BLaER1 treated with 17β-estradiol and CSF1 and Interleukin-3, amounts not matched to agents 10 nM and 100 nM (cell line): ENCODE data around the gene NUCKS1.

Experiments used
- H3K27ac ChIP-seq, 11 experiments: shearing (Covaris generic); formaldehyde crosslinking; 2 replicates each; pipeline ENCODE4 v1.8.1; 2022
- H3K27me3 ChIP-seq, 11 experiments: shearing (Covaris generic); formaldehyde crosslinking; 2 replicates each; pipeline ENCODE4 v1.8.1; 2022
- H3K36me3 ChIP-seq, 11 experiments: shearing (Covaris generic); formaldehyde crosslinking; 2 replicates each; pipeline ENCODE4 v1.8.1; 2022
- H3K4me1 ChIP-seq, 10 experiments: shearing (Covaris generic); formaldehyde crosslinking; 2 replicates each; pipeline ENCODE4 v1.8.1; 2022
- H3K4me2 ChIP-seq, 11 experiments: shearing (Covaris generic); formaldehyde crosslinking; 2 replicates each; pipeline ENCODE4 v1.8.1; 2022
- H3K4me3 ChIP-seq, 10 experiments: shearing (Covaris generic); formaldehyde crosslinking; 2 replicates each; pipeline ENCODE4 v1.8.1; 2022
- H3K9ac ChIP-seq, 11 experiments: shearing (Covaris generic); formaldehyde crosslinking; 2 replicates each; pipeline ENCODE4 v1.8.1; 2022
- H3K9me3 ChIP-seq, 11 experiments: shearing (Covaris generic); formaldehyde crosslinking; replicated peaks in 1 of 11; 2 replicates each; pipeline ENCODE4 v1.8.1; 2022
- H4K20me1 ChIP-seq, 11 experiments: shearing (Covaris generic); formaldehyde crosslinking; 2 replicates each; pipeline ENCODE4 v1.8.1; 2022
- Cebpa-rat ChIP-seq, 11 experiments: shearing (Covaris generic); IDR thresholded peaks; 2 replicates each; pipeline ENCODE4 v1.8.1; 2022

Gene NUCKS1

GRCh38 chr1:205703072-205703471, 46.9 kb downstream of the NUCKS1 start:
- 0 out of 22 replicates have a peak overlapping the region, but pooled peaks of 1 of the 11 experiments have one; percentile 2 for H3K9ac ChIP-seq
- H3K36me3 ChIP-seq: peaks cover 0 to 25% (median 2%) of the 10 kb centered on the region in 11 experiments; a peak in 10 of 22 replicates
- H3K27me3 ChIP-seq: no peaks in the 10 kb centered on the region
- peak overlapping the region; percentile 80 to 93 (median 86) for H3K4me2 ChIP-seq
- peaks cover 0 to 37% (median 9%) of the 10 kb centered on the region in 11 experiments; a peak in 10 of 22 replicates for H4K20me1 ChIP-seq
- H3K4me1 ChIP-seq: peaks cover 66 to 82% (median 76%) of the 10 kb centered on the region in 10 experiments
- no peak overlapping the region for H3K4me3 ChIP-seq
- TF ChIP-seq Cebpa-rat (IDR thresholded peaks at IDR 0.05): no peak
- no peaks in the 10 kb centered on the region for H3K9me3 ChIP-seq
- peak overlapping the region in 4 of 11 experiments; percentile 13 to 81 (median 42); a peak in 4 of 22 replicates for H3K27ac ChIP-seq

DNA sequence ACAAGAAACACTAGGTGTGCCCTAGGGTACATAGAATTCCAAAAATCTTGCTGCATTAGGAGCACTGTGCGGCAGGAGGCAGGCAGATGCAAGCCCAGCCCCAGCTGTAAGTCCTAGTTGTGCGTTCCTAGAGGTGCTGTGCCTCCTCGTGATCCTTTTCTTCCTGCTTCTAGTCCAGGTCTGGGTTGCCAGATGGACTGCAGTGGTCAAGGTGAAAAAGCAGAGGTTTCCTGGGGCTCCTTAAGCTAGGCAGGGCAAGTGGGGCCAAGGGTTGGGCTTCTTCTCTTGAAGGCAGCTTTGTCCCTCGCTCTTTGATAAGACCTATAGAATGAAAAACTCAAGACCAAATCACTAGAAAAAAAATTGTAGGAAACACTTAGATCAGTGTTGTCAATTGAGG, 48.1 kb downstream of the NUCKS1 start:
- peaks cover 0 to 19% (median 0%) of the 10 kb centered on the region in 11 experiments; a peak in 7 of 22 replicates for H3K36me3 ChIP-seq

GRCh38 chr1:205701420-205701819, 48.6 kb downstream of the NUCKS1 start:
- Histone ChIP-seq H3K4me3 (peak overlapping the region in 2 of 10 experiments; percentile 9 to 10; a peak in 1 of 20 replicates), H3K9me3 (no peaks in the 10 kb centered on the region), H3K9ac (peak overlapping the region in 5 of 11 experiments; percentile 19 to 62 (median 50); a peak in 8 of 22 replicates), H3K4me1 (peaks cover 50 to 69% (median 60%) of the 10 kb centered on the region in 10 experiments), H4K20me1 (peaks cover 0 to 51% (median 9%) of the 10 kb centered on the region in 11 experiments; a peak in 10 of 22 replicates), H3K27ac (peak overlapping the region in 8 of 11 experiments; percentile 13 to 75 (median 55); a peak in 16 of 22 replicates), H3K27me3 (peaks cover 0 to 7% (median 0%) of the 10 kb centered on the region in 11 experiments; a peak in 3 of 22 replicates), H3K36me3 (peaks cover 0 to 19% (median 0%) of the 10 kb centered on the region in 11 experiments; a peak in 7 of 22 replicates), H3K4me2 (peak overlapping the region; percentile 25 to 91 (median 86); a peak in 20 of 22 replicates)
- no peak for TF ChIP-seq Cebpa-rat (IDR thresholded peaks at IDR 0.05)

More for the DNA sequence above, 48.1 kb downstream of the NUCKS1 start:
- no peak for TF ChIP-seq Cebpa-rat (IDR thresholded peaks at IDR 0.05)
- H3K9ac ChIP-seq: peak overlapping the region in 5 of 11 experiments; percentile 19 to 62 (median 50); a peak in 8 of 22 replicates
- H3K9me3 ChIP-seq: no peaks in the 10 kb centered on the region
- H3K4me1 ChIP-seq: peaks cover 54 to 72% (median 64%) of the 10 kb centered on the region in 10 experiments
- peaks cover 0 to 7% (median 0%) of the 10 kb centered on the region in 11 experiments; a peak in 3 of 22 replicates for H3K27me3 ChIP-seq
- peak overlapping the region in 2 of 10 experiments; percentile 9 to 10; a peak in 1 of 20 replicates for H3K4me3 ChIP-seq
- peak overlapping the region in 7 of 11 experiments; percentile 30 to 75 (median 55); a peak in 13 of 22 replicates for H3K27ac ChIP-seq
- peaks cover 0 to 46% (median 9%) of the 10 kb centered on the region in 11 experiments; a peak in 10 of 22 replicates for H4K20me1 ChIP-seq
- peak overlapping the region; percentile 25 to 91 (median 86); a peak in 20 of 22 replicates for H3K4me2 ChIP-seq

DNA sequence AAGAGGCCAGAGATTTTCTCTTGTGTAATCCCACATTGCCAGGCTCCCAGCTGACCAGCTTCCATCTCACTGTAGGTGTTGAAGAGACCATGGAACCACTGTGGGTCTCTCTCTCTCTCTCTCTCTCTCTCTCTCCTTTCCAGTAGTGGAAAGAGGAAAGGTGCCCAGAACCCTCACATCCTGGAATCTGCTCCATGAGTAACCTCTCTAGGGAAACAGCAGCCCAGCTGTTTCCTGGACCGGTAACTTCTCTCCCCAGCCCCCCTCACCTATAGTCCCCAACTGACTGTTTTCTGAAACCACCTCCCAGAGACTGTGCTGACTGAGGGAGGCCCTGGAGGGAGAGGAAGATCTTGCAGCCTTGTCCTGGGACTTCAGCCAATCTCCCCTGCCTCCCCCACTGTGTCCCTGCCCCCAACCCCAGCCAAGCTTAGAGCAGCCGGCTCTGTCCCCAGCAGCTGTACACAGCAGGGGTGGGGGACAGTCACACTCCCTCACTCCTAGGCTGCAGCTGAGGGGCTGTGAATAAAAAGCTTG, 49.0 kb downstream of the NUCKS1 start:
- TF ChIP-seq Cebpa-rat (IDR thresholded peaks at IDR 0.05): no peak
- peak overlapping the region in 5 of 11 experiments; percentile 19 to 62 (median 50); a peak in 8 of 22 replicates for H3K9ac ChIP-seq

DNA sequence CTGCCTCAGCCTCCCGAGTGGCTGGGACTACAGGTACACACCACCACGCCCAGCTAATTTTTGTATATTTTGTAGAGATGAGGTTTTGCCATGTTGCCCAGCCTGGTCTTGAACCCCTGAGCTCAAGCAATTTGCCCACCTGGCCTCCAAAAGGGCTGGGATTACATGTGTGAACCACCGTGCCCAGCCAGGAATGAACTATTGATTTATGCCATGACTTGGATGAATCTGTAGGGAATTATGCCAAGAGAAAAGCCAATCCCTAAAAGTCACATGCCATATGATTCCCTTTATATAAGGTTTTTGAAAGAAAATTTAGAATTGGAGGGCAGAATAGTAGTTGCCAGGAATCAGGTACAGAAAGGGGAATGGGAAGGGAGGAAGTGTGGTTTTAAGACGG, 50.6 kb downstream of the NUCKS1 start:
- Histone ChIP-seq H3K9ac (no peak overlapping the region), H3K9me3 (no peaks in the 10 kb centered on the region), H3K4me2 (no peak overlapping the region), H3K27ac (no peak overlapping the region), H3K4me3 (no peak overlapping the region), H3K36me3 (peaks cover 0 to 19% (median 0%) of the 10 kb centered on the region in 11 experiments; a peak in 4 of 22 replicates), H3K4me1 (peaks cover 30 to 49% (median 41%) of the 10 kb centered on the region in 10 experiments), H4K20me1 (peaks cover 0 to 42% (median 5%) of the 10 kb centered on the region in 11 experiments; a peak in 10 of 22 replicates), H3K27me3 (peaks cover 0 to 7% (median 0%) of the 10 kb centered on the region in 11 experiments; a peak in 3 of 22 replicates)
- no peak for TF ChIP-seq Cebpa-rat (IDR thresholded peaks at IDR 0.05)

More for the DNA sequence above, 49.0 kb downstream of the NUCKS1 start:
- peaks cover 0 to 19% (median 0%) of the 10 kb centered on the region in 11 experiments; a peak in 4 of 22 replicates for H3K36me3 ChIP-seq
- peaks cover 45 to 64% (median 55%) of the 10 kb centered on the region in 10 experiments for H3K4me1 ChIP-seq
- H3K4me3 ChIP-seq: peak overlapping the region in 2 of 10 experiments; percentile 9 to 10; a peak in 1 of 20 replicates
- H3K27ac ChIP-seq: peak overlapping the region in 8 of 11 experiments; percentile 13 to 75 (median 55); a peak in 15 of 22 replicates
- no peaks in the 10 kb centered on the region for H3K9me3 ChIP-seq
- H3K4me2 ChIP-seq: peak overlapping the region; percentile 25 to 91 (median 86); a peak in 20 of 22 replicates
- H4K20me1 ChIP-seq: peaks cover 0 to 54% (median 9%) of the 10 kb centered on the region in 11 experiments; a peak in 10 of 22 replicates
- peaks cover 0 to 7% (median 0%) of the 10 kb centered on the region in 11 experiments; a peak in 3 of 22 replicates for H3K27me3 ChIP-seq

- Histone ChIP-seq H3K27ac (no peak overlapping the region), H3K9me3 (no peaks in the 10 kb centered on the region), H3K4me2 (no peak overlapping the region), H4K20me1 (peaks cover 0 to 40% (median 0%) of the 10 kb centered on the region in 11 experiments; a peak in 7 of 22 replicates), H3K4me3 (no peak overlapping the region), H3K27me3 (peaks cover 0 to 7% (median 0%) of the 10 kb centered on the region in 11 experiments; a peak in 3 of 22 replicates), H3K9ac (no peak overlapping the region), H3K4me1 (peaks cover 25 to 49% (median 40%) of the 10 kb centered on the region in 10 experiments), H3K36me3 (peaks cover 0 to 14% (median 0%) of the 10 kb centered on the region in 11 experiments; a peak in 4 of 22 replicates)
- TF ChIP-seq Cebpa-rat (IDR thresholded peaks at IDR 0.05): no peak
These were observed 51.1 kb downstream of the NUCKS1 start for GRCh38 chr1:205698921-205699320.

DNA sequence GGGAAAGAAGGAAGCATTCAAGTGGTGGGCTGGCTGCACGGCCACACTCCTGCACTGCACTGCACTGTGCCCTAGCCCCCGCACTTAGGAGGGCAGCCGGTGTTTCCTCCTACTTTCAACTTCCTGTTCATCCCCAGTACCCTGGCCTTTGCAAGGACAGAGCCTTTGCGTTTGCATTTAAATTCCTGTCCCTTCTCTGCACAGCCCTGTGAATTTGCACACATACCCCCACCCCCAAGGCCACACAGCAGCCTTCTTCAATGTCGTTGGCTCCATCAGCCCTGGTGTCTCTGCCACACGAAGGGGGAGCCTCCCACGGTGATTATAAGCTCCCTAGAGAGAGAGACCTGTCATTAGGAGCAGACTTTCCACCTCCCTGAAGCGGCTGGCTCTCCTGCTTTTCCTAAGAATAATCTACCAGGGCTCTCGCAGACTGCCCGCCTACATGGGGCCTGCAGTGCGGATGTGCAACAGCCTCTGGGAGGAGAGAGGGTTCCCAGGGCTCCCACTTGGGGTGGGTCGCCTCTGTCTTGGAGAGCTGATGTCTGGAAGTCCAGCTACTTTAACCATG, 56.5 kb downstream of the NUCKS1 start:
- Histone ChIP-seq H3K9ac (peak overlapping the region in 4 of 11 experiments; percentile 2 to 17 (median 8); a peak in 3 of 22 replicates), H4K20me1 (peaks cover 0 to 27% (median 0%) of the 10 kb centered on the region in 11 experiments; a peak in 5 of 22 replicates)

GRCh38 chr1:205692423-205692822, 57.6 kb downstream of the NUCKS1 start:
- TF ChIP-seq Cebpa-rat (IDR thresholded peaks at IDR 0.05): no peak
- H3K36me3 ChIP-seq: no peaks in the 10 kb centered on the region
- H4K20me1 ChIP-seq: peaks cover 0 to 22% (median 0%) of the 10 kb centered on the region in 11 experiments; a peak in 5 of 22 replicates
- H3K4me2 ChIP-seq: no peak overlapping the region
- no peak overlapping the region for H3K4me3 ChIP-seq
- H3K27me3 ChIP-seq: peaks cover 0 to 7% (median 0%) of the 10 kb centered on the region in 11 experiments; a peak in 3 of 22 replicates
- no peak overlapping the region for H3K27ac ChIP-seq
- H3K9me3 ChIP-seq: no peaks in the 10 kb centered on the region
- peaks cover 11 to 25% (median 19%) of the 10 kb centered on the region in 10 experiments for H3K4me1 ChIP-seq
- H3K9ac ChIP-seq: no peak overlapping the region

More for the DNA sequence above, 56.5 kb downstream of the NUCKS1 start:
- H3K4me2 ChIP-seq: peak overlapping the region; percentile 27 to 65 (median 60)
- H3K27me3 ChIP-seq: peaks cover 0 to 7% (median 0%) of the 10 kb centered on the region in 11 experiments; a peak in 3 of 22 replicates
- no peak for TF ChIP-seq Cebpa-rat (IDR thresholded peaks at IDR 0.05)
- no peaks in the 10 kb centered on the region for H3K36me3 ChIP-seq
- peaks cover 11 to 25% (median 19%) of the 10 kb centered on the region in 10 experiments for H3K4me1 ChIP-seq
- H3K9me3 ChIP-seq: no peaks in the 10 kb centered on the region
- no peak overlapping the region for H3K27ac ChIP-seq
- H3K4me3 ChIP-seq: no peak overlapping the region
